Neural crest cell (in vitro differentiated cells): Measurements from ENCODE around the gene ZC3H12A. TPM values are rescaled to one million over a fixed set of nuclear protein-coding genes. Genes with fewer than 3 reads are reported as not detected.

Experiments used
- DNase-seq: peaks from one replicate; pipeline ENCODE4 v3.0.0; 2021; ENCODE audit warnings: low read depth, mixed read lengths, low spot score
- H3K27ac Mint-ChIP-seq: one replicate; pipeline ENCODE4 v1.8.0; 2021; ENCODE audit warnings: mild to moderate bottlenecking, mixed read lengths; ENCODE audit not compliant: unreplicated experiment
- H3K27me3 Mint-ChIP-seq: 2 replicates; pipeline ENCODE4 v1.8.0; 2021; ENCODE audit warnings: low read depth, mild to moderate bottlenecking, mixed read lengths
- H3K36me3 Mint-ChIP-seq: 2 replicates; pipeline ENCODE4 v1.8.0; 2021; ENCODE audit warnings: low read depth, mild to moderate bottlenecking, mixed read lengths
- H3K4me1 Mint-ChIP-seq: 2 replicates; pipeline ENCODE4 v1.8.0; 2021; ENCODE audit warnings: mixed read lengths
- H3K4me3 Mint-ChIP-seq: one replicate; pipeline ENCODE4 v1.8.0; 2021; ENCODE audit warnings: mild to moderate bottlenecking, mixed read lengths
- H3K9me3 Mint-ChIP-seq: 2 replicates; pipeline ENCODE4 v1.8.0; 2021; ENCODE audit warnings: mixed read lengths
- total RNA-seq: library from RNA; stranded (reverse); gene quantifications from 2 replicates; pipeline ENCODE4 v1.2.1, GENCODE V29; 2021
- TF ChIP-seq, protein P1 (sequence below): fragments of 200-600 bp; sonication (generic); conservative IDR thresholded peaks from 2 replicates; pipeline ENCODE4 v1.5.0; 2021; ENCODE audit warnings: antibody characterized with exemption, mild to moderate bottlenecking

ZC3H12A gene
- total RNA-seq, 1 donor from 2014 or later, result 3.6 TPM

DNA sequence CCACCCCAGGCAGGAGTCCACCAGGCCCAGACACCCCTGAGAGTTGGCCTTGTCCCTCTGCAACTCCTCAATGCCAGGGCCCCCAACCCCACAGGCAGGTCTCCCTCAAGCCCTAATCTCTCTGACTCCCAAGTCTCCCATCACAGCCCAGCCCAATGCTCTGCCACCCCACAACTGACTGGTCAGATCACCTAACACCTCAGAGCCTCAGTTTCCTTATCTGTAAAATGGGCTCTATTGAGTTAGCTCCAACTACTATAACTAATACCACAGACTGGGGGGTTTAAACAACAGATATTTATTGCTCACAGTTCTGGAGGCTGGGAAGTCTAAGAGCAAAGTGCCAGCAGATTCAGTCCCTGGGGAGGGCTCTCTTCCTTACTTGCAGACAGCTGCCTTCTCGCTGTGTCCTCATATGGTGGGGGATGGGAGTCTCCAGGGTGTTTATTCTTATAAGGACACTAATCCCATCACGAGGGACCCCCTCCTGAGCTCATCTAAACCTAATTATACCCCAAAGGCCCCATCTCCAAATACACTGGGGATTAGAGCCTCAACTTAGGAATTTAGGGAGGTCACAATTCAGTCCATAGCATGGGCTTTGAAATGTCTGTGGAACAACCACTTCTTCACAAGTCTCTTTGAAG is 34.9 kb upstream of the ZC3H12A start:
- H3K4me3 Mint-ChIP-seq, result no peak overlapping the region
- peaks cover 53% of the 10 kb centered on the region for H3K27me3 Mint-ChIP-seq
- no peaks in the 10 kb centered on the region for H3K36me3 Mint-ChIP-seq
- H3K9me3 Mint-ChIP-seq, result no peaks in the 10 kb centered on the region
- H3K27ac Mint-ChIP-seq, result no peak overlapping the region
- no peak for DNase-seq
- no peaks in the 10 kb centered on the region for H3K4me1 Mint-ChIP-seq
- TF ChIP-seq, protein P1, sequence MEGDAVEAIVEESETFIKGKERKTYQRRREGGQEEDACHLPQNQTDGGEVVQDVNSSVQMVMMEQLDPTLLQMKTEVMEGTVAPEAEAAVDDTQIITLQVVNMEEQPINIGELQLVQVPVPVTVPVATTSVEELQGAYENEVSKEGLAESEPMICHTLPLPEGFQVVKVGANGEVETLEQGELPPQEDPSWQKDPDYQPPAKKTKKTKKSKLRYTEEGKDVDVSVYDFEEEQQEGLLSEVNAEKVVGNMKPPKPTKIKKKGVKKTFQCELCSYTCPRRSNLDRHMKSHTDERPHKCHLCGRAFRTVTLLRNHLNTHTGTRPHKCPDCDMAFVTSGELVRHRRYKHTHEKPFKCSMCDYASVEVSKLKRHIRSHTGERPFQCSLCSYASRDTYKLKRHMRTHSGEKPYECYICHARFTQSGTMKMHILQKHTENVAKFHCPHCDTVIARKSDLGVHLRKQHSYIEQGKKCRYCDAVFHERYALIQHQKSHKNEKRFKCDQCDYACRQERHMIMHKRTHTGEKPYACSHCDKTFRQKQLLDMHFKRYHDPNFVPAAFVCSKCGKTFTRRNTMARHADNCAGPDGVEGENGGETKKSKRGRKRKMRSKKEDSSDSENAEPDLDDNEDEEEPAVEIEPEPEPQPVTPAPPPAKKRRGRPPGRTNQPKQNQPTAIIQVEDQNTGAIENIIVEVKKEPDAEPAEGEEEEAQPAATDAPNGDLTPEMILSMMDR, result no peak

DNA sequence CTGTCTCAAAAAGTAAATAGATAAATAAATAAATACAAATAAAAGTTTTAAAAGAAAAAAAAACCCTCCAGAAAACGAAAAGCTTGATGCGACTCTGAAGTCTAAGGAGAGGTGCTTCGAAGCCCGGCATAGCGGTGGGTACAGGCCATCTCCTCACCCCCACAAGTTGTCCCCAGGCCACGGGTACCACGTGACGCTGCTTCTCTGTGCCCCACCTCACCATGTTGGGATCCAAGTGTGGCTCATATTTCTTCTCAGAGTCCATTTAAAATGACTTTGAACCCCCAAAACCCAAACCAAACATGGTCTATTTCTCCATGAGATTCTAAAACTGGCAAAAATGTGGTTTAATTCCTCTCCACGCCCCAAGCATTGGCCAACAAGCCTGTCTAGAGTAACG is 32.9 kb upstream of the ZC3H12A start:
- TF ChIP-seq, protein P1, result no peak
- H3K9me3 Mint-ChIP-seq, result no peaks in the 10 kb centered on the region
- H3K27me3 Mint-ChIP-seq, result peaks cover 59% of the 10 kb centered on the region
- DNase-seq, result no peak
- no peak overlapping the region for H3K27ac Mint-ChIP-seq
- H3K4me1 Mint-ChIP-seq, result no peaks in the 10 kb centered on the region
- no peak overlapping the region for H3K4me3 Mint-ChIP-seq
- no peaks in the 10 kb centered on the region for H3K36me3 Mint-ChIP-seq

DNA sequence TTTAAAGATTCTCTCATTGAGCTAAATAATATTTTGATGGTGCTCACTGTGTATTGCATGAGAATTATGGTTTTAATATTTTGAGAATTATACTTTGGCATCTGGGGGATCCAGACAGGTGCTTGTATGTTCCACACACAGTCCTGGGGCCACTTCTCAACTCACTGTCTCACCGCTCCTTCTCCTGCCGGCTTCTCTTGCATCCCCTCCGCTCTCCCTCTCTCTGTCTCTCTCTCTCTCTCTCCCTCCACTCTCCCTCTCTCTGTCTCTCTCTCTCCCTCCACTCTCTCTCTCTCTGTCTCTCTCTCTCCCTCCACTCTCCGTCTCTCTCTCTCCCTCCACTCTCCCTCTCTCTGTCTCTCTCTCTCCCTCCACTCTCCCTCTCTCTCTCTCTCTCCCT is 32.2 kb upstream of the ZC3H12A start:
- H3K4me3 Mint-ChIP-seq, result no peak overlapping the region
- no peak overlapping the region for H3K27ac Mint-ChIP-seq
- H3K4me1 Mint-ChIP-seq, result no peaks in the 10 kb centered on the region
- TF ChIP-seq, protein P1, result no peak
- no peaks in the 10 kb centered on the region for H3K36me3 Mint-ChIP-seq
- H3K27me3 Mint-ChIP-seq, result peaks cover 59% of the 10 kb centered on the region
- no peak for DNase-seq
- H3K9me3 Mint-ChIP-seq, result no peaks in the 10 kb centered on the region

- H3K4me3 Mint-ChIP-seq, result no peak overlapping the region
- no peak overlapping the region for H3K27ac Mint-ChIP-seq
- TF ChIP-seq, protein P1, result no peak
- H3K9me3 Mint-ChIP-seq, result no peaks in the 10 kb centered on the region
- peaks cover 60% of the 10 kb centered on the region for H3K27me3 Mint-ChIP-seq
- no peaks in the 10 kb centered on the region for H3K4me1 Mint-ChIP-seq
- no peak for DNase-seq
- H3K36me3 Mint-ChIP-seq, result no peaks in the 10 kb centered on the region
Observed at GRCh38 chr1:37442644-37443043, 31.7 kb upstream of the ZC3H12A start.

DNA sequence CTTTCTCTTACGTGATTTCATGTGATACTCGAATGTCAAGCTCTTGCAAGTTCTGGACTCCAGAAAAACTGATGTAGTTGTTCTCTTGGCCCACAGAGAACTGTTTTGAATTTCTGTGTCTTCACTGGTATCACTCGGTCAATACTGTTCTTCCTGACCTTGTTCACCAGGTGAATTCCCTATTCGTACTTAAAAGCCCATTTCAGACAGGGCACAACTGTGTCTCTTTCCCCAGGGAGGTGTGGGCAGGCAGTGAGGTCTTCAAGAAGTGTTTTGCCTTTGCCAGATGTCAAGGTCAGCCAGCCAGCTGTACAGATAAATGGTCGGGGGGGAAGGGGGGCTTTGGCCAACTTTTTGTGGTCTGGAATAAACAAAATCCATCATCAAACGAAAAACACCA is 27.5 kb upstream of the ZC3H12A start:
- Mint-ChIP-seq H3K4me3 (no peak overlapping the region), H3K27ac (no peak overlapping the region), H3K9me3 (no peaks in the 10 kb centered on the region), H3K27me3 (peaks cover 51% of the 10 kb centered on the region), H3K4me1 (no peaks in the 10 kb centered on the region), H3K36me3 (no peaks in the 10 kb centered on the region)
- DNase-seq, result no peak
- TF ChIP-seq, protein P1, result no peak
